ENCODE data around the gene ATN1. TPM values are rescaled to one million over a fixed set of nuclear protein-coding genes. Genes with fewer than 3 reads are reported as not detected.

The ATN1 gene
- total and polyA plus RNA-seq, 4 donors = 3.6 to 12.6 (median 7.9) TPM

- TF ChIP-seq REST (IDR thresholded peaks at IDR 0.05) = no peak
- TF ChIP-seq SP1 (IDR thresholded peaks at IDR 0.05) = no peak
- TF ChIP-seq RAD21 (IDR thresholded peaks at IDR 0.05) = no peak
- no peak for TF ChIP-seq FOXA2 (IDR thresholded peaks at IDR 0.05)
- TF ChIP-seq NR2F2 (IDR thresholded peaks at IDR 0.05) = no peak
- no peak for TF ChIP-seq HNF4G (IDR thresholded peaks at IDR 0.05)
- no peak for TF ChIP-seq RXRA (IDR thresholded peaks at IDR 0.05)
- no peak for TF ChIP-seq YY1 (IDR thresholded peaks at IDR 0.05)
Observed at GRCh38 chr12:6942331-6942665, 14.5 kb downstream of the ATN1 start (continued).

- Histone ChIP-seq H3K27ac (ENCODE audit: low read depth in 1 of 2, low read length in 2 of 2) (peak overlapping the region; percentile 86 to 96), H3K4me3 (ENCODE audit: low read depth in 1 of 3, low read length in 3 of 3) (peak overlapping the region in 2 of 3 donors; percentile 56 to 66), H3K4me1 (ENCODE audit: control insufficient read depth in 4 of 4, insufficient read depth in 4 of 4, low read length in 3 of 4) (peaks cover 12 to 58% (median 42%) of the 10 kb centered on the region in 4 donors), H3K36me3 (ENCODE audit: control insufficient read depth in 4 of 4, insufficient read depth in 3 of 4, low read depth in 1 of 4, low read length in 3 of 4) (no peaks in the 10 kb centered on the region), H3K27me3 (ENCODE audit: control insufficient read depth in 4 of 4, insufficient read depth in 4 of 4, low read length in 3 of 4) (no peaks in the 10 kb centered on the region), H3K9me3 (ENCODE audit: control insufficient read depth in 4 of 4, low read length in 3 of 4) (no peaks in the 10 kb centered on the region), H3K9ac (ENCODE audit: low read depth in 1 of 2, low read length in 2 of 2) (peak overlapping the region; percentile 34 to 82)
- 2% methylated on average over 13 of the region's 13 CpGs for WGBS
- peak; percentile 72 for DNase-seq (ENCODE audit: low spot score)
- no peak for TF ChIP-seq JUND (IDR thresholded peaks at IDR 0.05)
- no peak for TF ChIP-seq ATF3 (IDR thresholded peaks at IDR 0.05)
- no peak for TF ChIP-seq HNF4G (IDR thresholded peaks at IDR 0.05)
- TF ChIP-seq FOXA2 (IDR thresholded peaks at IDR 0.05) = no peak
- TF ChIP-seq HNF4A (conservative IDR thresholded peaks at IDR 0.05) = no peak
- TF ChIP-seq ZBTB33 (IDR thresholded peaks at IDR 0.05) = no peak
- TF ChIP-seq NR2F2 (IDR thresholded peaks at IDR 0.05) = no peak
- no peak for TF ChIP-seq GABPA (IDR thresholded peaks at IDR 0.05 in 1 of 2, conservative IDR thresholded peaks at IDR 0.05 in 1 of 2)
- no peak for TF ChIP-seq CTCF (IDR thresholded peaks at IDR 0.05; ENCODE audit: low read depth, low read length, missing input control)
- no peak for TF ChIP-seq TAF1 (conservative IDR thresholded peaks at IDR 0.05)
- TF ChIP-seq FOXA1 (IDR thresholded peaks at IDR 0.05) = no peak
Observed at GRCh38 chr12:6943389-6943721, 15.6 kb downstream of the ATN1 start.
